HG03558 (cell line): ENCODE data around the gene PDIA5.

Experiments
- ATAC-seq: cut with Tn5 transposase; IDR thresholded peaks from one replicate; pipeline ENCODE4 v1.9.1; 2021; ENCODE audit warnings: moderate number of reproducible peaks; ENCODE audit not compliant: unreplicated experiment; ENCODE audit errors: extremely low read depth

PDIA5 gene

GRCh38 chr3:123068601-123069381, 2.0 kb downstream of the PDIA5 start:
- no peak for ATAC-seq

GRCh38 chr3:123070510-123070909, 3.7 kb downstream of the PDIA5 start:
- no peak for ATAC-seq

DNA sequence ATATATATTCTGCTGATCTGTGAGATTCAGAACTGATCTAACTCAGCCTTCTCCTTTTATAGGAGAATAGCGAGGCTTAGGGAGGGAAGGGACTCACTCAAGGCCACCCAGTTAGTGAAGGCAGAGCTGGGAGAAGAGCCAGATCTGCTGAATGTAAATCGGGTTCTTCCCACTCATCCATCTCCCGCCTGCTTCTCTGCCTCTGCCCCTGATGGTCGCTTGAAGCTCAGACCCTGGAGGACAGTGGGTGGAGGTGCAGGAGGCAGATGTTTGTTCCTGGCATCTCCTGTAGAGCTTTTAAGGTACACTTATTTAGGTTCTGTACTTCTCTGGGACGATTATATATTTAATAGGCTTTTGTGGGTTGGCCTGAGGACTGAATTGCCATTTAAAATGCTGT, 4.3 kb downstream of the PDIA5 start:
- ATAC-seq: no peak

GRCh38 chr3:123071581-123071980, 4.8 kb downstream of the PDIA5 start:
- ATAC-seq: no peak

- no peak for ATAC-seq
Observed at GRCh38 chr3:123072152-123072551, 5.3 kb downstream of the PDIA5 start.

- ATAC-seq: no peak
Observed at GRCh38 chr3:123072564-123072963, 5.7 kb downstream of the PDIA5 start.

GRCh38 chr3:123075359-123075758, 8.5 kb downstream of the PDIA5 start:
- no peak for ATAC-seq

- no peak for ATAC-seq
Observed at GRCh38 chr3:123076112-123076495, 9.3 kb downstream of the PDIA5 start.

GRCh38 chr3:123076496-123077418, 9.9 kb downstream of the PDIA5 start:
- no peak for ATAC-seq

GRCh38 chr3:123078101-123078500, 11.3 kb downstream of the PDIA5 start:
- no peak for ATAC-seq

GRCh38 chr3:123080864-123081562, 14.2 kb downstream of the PDIA5 start:
- no peak for ATAC-seq

- ATAC-seq: no peak
Observed at GRCh38 chr3:123081718-123082369, 15.0 kb downstream of the PDIA5 start.

DNA sequence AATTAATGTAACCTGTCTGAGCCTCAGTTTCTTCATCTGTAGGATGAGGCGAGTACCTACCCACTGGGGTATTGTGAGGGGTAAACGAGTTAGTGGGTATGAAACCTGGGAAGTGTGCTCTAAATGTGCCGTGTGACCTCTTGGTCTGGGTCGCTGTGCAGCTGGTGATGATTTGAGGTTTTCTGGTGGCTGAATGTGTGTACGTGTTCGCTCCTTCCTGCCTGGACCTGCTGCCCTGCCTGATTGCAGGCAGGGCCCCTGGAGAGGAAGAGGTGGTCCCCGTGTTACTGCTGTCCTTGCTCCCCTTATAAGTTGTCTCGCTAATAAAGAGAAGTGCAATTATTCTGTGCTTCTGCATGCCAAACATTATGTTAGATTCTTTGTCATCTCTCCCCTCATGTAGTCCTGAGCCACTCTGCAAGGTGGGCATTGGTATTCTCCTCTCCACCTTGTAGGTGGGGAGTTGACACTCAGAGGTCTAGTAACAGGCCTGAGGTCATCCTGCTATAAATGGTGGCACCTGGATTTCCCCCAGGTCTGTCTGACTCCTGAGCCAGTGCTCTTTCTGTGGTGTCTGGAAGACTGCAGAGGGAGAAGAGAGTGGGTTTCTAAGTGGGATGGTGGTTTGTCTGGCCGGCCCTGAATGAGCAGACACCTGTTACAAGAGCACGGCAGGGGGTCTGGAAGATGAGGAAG, 15.7 kb downstream of the PDIA5 start:
- ATAC-seq: peak; percentile 44

GRCh38 chr3:123083383-123084124, 16.7 kb downstream of the PDIA5 start:
- ATAC-seq: no peak

- no peak for ATAC-seq
Observed at GRCh38 chr3:123084192-123084591, 17.4 kb downstream of the PDIA5 start.

GRCh38 chr3:123084738-123085237, 18.0 kb downstream of the PDIA5 start:
- no peak for ATAC-seq

DNA sequence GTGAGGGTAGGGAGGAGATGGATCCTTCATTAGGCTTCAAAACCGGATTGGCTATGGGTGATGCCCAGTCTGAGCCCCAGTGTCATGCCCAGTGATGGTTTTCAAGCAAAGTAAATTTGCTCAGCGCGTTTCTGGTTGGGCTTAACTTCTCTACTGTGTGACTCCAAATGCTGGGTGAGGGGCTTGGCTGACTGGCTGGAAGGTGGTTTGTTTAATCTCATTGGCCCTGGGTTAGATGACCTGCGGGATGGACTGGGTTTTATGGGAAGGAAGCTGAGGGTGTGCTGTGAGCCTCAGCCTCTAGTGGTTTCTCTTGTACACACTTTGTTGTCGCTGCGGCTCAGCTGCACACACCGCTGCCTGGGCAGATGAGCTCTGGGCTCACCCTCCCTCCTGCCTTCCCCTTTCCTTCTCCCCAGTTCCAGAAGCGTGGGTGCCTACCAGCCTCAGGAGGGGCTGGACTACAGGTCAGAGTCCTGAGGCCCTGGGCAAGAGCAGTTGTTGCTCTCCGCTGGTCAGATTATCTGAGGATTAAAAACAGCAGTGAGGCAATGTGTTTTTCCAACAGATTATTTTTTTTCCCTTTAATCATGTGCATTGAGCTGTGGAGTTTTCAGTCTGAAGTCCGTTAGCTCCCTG, 18.6 kb downstream of the PDIA5 start:
- no peak for ATAC-seq

- no peak for ATAC-seq
Observed at GRCh38 chr3:123085932-123086627, 19.3 kb downstream of the PDIA5 start.
